ENCODE data around the gene EIF5.

DNA sequence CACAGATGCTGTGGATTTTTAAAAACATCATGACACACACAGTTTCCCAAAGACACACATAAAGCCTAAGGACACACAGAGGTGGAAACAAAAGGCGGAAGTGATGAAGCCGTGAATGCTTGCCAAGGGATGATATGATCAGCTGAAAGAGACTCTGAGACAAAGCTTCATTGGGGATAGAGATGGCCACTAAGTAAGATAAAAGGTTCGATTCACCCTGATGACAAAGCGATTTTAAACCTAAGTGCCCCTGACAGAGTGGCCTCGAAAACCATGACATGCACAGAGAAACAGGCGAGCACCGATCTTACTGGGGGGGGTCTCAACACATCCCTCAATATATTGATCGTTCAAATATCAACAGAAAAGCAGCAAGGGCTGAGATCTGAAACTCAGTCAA is 20.3 kb upstream of the EIF5 start:
- TF ChIP-seq, protein P1, sequence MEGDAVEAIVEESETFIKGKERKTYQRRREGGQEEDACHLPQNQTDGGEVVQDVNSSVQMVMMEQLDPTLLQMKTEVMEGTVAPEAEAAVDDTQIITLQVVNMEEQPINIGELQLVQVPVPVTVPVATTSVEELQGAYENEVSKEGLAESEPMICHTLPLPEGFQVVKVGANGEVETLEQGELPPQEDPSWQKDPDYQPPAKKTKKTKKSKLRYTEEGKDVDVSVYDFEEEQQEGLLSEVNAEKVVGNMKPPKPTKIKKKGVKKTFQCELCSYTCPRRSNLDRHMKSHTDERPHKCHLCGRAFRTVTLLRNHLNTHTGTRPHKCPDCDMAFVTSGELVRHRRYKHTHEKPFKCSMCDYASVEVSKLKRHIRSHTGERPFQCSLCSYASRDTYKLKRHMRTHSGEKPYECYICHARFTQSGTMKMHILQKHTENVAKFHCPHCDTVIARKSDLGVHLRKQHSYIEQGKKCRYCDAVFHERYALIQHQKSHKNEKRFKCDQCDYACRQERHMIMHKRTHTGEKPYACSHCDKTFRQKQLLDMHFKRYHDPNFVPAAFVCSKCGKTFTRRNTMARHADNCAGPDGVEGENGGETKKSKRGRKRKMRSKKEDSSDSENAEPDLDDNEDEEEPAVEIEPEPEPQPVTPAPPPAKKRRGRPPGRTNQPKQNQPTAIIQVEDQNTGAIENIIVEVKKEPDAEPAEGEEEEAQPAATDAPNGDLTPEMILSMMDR (IDR thresholded peaks at IDR 0.05; ENCODE audit: insufficient read depth, low read depth, low read length), result no peak
- TF ChIP-seq EZH2 (IDR thresholded peaks at IDR 0.05; ENCODE audit: insufficient read depth, low read length), result no peak

Measured in astrocyte (in vitro differentiated cells and primary cell).